ENCODE data around the gene ST6GALNAC2.

The ST6GALNAC2 gene

GRCh38 chr17:76573096-76573495 lies 12.6 kb downstream of the ST6GALNAC2 start:
- FAIRE-seq (no peak), DNase-seq (ENCODE audit: insufficient read length, low spot score) (no peak)
- no peak for TF ChIP-seq POLR2A (IDR thresholded peaks at IDR 0.05; ENCODE audit: low read depth, low read length)
- no peak for TF ChIP-seq TAF1 (IDR thresholded peaks at IDR 0.05; ENCODE audit: low read depth, low read length)

GRCh38 chr17:76572201-76572910 lies 13.3 kb downstream of the ST6GALNAC2 start:
- FAIRE-seq (no peak), DNase-seq (ENCODE audit: insufficient read length, low spot score) (no peak)
- no peak for TF ChIP-seq TAF1 (IDR thresholded peaks at IDR 0.05; ENCODE audit: low read depth, low read length)
- no peak for TF ChIP-seq POLR2AphosphoS5 (IDR thresholded peaks at IDR 0.05; ENCODE audit: low read depth, low read length)
- no peak for TF ChIP-seq POLR2A (IDR thresholded peaks at IDR 0.05; ENCODE audit: low read depth, low read length)
- TF ChIP-seq SPI1 (IDR thresholded peaks at IDR 0.05; ENCODE audit: low read depth, low read length), result no peak
- TF ChIP-seq POU2F2 (IDR thresholded peaks at IDR 0.05; ENCODE audit: low read depth, low read length), result no peak
- TF ChIP-seq PAX5 (IDR thresholded peaks at IDR 0.05; ENCODE audit: insufficient read depth, low read length, severe bottlenecking), result no peak

- FAIRE-seq (no peak), DNase-seq (ENCODE audit: insufficient read length, low spot score) (no peak)
- TF ChIP-seq POLR2A (IDR thresholded peaks at IDR 0.05; ENCODE audit: low read depth, low read length), result no peak
- TF ChIP-seq POLR2AphosphoS5 (IDR thresholded peaks at IDR 0.05; ENCODE audit: low read depth, low read length), result no peak
- no peak for TF ChIP-seq POU2F2 (IDR thresholded peaks at IDR 0.05; ENCODE audit: low read depth, low read length)
- no peak for TF ChIP-seq PAX5 (IDR thresholded peaks at IDR 0.05; ENCODE audit: insufficient read depth, low read length, severe bottlenecking)
- TF ChIP-seq SPI1 (IDR thresholded peaks at IDR 0.05; ENCODE audit: low read depth, low read length), result no peak
- no peak for TF ChIP-seq TAF1 (IDR thresholded peaks at IDR 0.05; ENCODE audit: low read depth, low read length)
These were observed 14.7 kb downstream of the ST6GALNAC2 start for GRCh38 chr17:76570877-76571471.

GRCh38 chr17:76570457-76570856 lies 15.2 kb downstream of the ST6GALNAC2 start:
- FAIRE-seq, result no peak
- TF ChIP-seq POLR2A (IDR thresholded peaks at IDR 0.05; ENCODE audit: low read depth, low read length) (no peak), SPI1 (IDR thresholded peaks at IDR 0.05; ENCODE audit: low read depth, low read length) (no peak), POLR2AphosphoS5 (IDR thresholded peaks at IDR 0.05; ENCODE audit: low read depth, low read length) (no peak), PAX5 (IDR thresholded peaks at IDR 0.05; ENCODE audit: insufficient read depth, low read length, severe bottlenecking) (no peak), POU2F2 (IDR thresholded peaks at IDR 0.05; ENCODE audit: low read depth, low read length) (no peak), TAF1 (IDR thresholded peaks at IDR 0.05; ENCODE audit: low read depth, low read length) (no peak)
- no peak for DNase-seq (ENCODE audit: insufficient read length, low spot score)

GRCh38 chr17:76569607-76570279 lies 15.9 kb downstream of the ST6GALNAC2 start:
- no peak for TF ChIP-seq POLR2A (IDR thresholded peaks at IDR 0.05; ENCODE audit: low read depth, low read length)
- TF ChIP-seq TAF1 (IDR thresholded peaks at IDR 0.05; ENCODE audit: low read depth, low read length), result no peak
- no peak for TF ChIP-seq SPI1 (IDR thresholded peaks at IDR 0.05; ENCODE audit: low read depth, low read length)
- no peak for TF ChIP-seq POU2F2 (IDR thresholded peaks at IDR 0.05; ENCODE audit: low read depth, low read length)
- TF ChIP-seq PAX5 (IDR thresholded peaks at IDR 0.05; ENCODE audit: insufficient read depth, low read length, severe bottlenecking), result no peak
- no peak for TF ChIP-seq POLR2AphosphoS5 (IDR thresholded peaks at IDR 0.05; ENCODE audit: low read depth, low read length)
- FAIRE-seq (no peak), DNase-seq (ENCODE audit: insufficient read length, low spot score) (no peak)

GRCh38 chr17:76568811-76569221 lies 16.8 kb downstream of the ST6GALNAC2 start:
- DNase-seq (ENCODE audit: insufficient read length, low spot score), result no peak
- TF ChIP-seq POU2F2 (IDR thresholded peaks at IDR 0.05; ENCODE audit: low read depth, low read length) (no peak), TAF1 (IDR thresholded peaks at IDR 0.05; ENCODE audit: low read depth, low read length) (no peak), POLR2AphosphoS5 (IDR thresholded peaks at IDR 0.05; ENCODE audit: low read depth, low read length) (no peak), SPI1 (IDR thresholded peaks at IDR 0.05; ENCODE audit: low read depth, low read length) (no peak), PAX5 (IDR thresholded peaks at IDR 0.05; ENCODE audit: insufficient read depth, low read length, severe bottlenecking) (no peak), POLR2A (IDR thresholded peaks at IDR 0.05; ENCODE audit: low read depth, low read length) (no peak)
- FAIRE-seq, result no peak

GRCh38 chr17:76567634-76568432 lies 17.8 kb downstream of the ST6GALNAC2 start:
- peak; percentile 34; the same call in 1 of the 2 replicates for TF ChIP-seq POLR2AphosphoS5 (IDR thresholded peaks at IDR 0.05; ENCODE audit: low read depth, low read length)
- TF ChIP-seq SPI1 (IDR thresholded peaks at IDR 0.05; ENCODE audit: low read depth, low read length), result no peak
- no peak for TF ChIP-seq PAX5 (IDR thresholded peaks at IDR 0.05; ENCODE audit: insufficient read depth, low read length, severe bottlenecking)
- TF ChIP-seq POLR2A (IDR thresholded peaks at IDR 0.05; ENCODE audit: low read depth, low read length), result peak; percentile 40; the same call in 1 of the 2 replicates
- TF ChIP-seq POU2F2 (IDR thresholded peaks at IDR 0.05; ENCODE audit: low read depth, low read length), result no peak
- no peak for TF ChIP-seq TAF1 (IDR thresholded peaks at IDR 0.05; ENCODE audit: low read depth, low read length)
- FAIRE-seq (no peak), DNase-seq (ENCODE audit: insufficient read length, low spot score) (no peak)

- FAIRE-seq (no peak), DNase-seq (ENCODE audit: insufficient read length, low spot score) (no peak)
- no peak for TF ChIP-seq SPI1 (IDR thresholded peaks at IDR 0.05; ENCODE audit: low read depth, low read length)
- no peak; the same call in 1 of the 2 replicates for TF ChIP-seq POLR2A (IDR thresholded peaks at IDR 0.05; ENCODE audit: low read depth, low read length)
These were observed 18.6 kb downstream of the ST6GALNAC2 start for GRCh38 chr17:76566988-76567431.

GRCh38 chr17:76566613-76566943 lies 19.1 kb downstream of the ST6GALNAC2 start:
- TF ChIP-seq POU2F2 (IDR thresholded peaks at IDR 0.05; ENCODE audit: low read depth, low read length), result no peak
- DNase-seq (ENCODE audit: insufficient read length, low spot score), result no peak
- FAIRE-seq, result no peak
